SU-DHL-6 (cell line): Measurements from ENCODE around the gene RARS2.

Source experiments
- H2AFZ ChIP-seq: fragments of 200-600 bp; sonication (generic); 2 replicates; pipeline ENCODE4 v1.6.1; 2014; ENCODE audit warnings: low read depth, mild to moderate bottlenecking, moderate library complexity, mixed read lengths, antibody characterized with exemption, low read length; ENCODE audit not compliant: severe bottlenecking
- H3F3A ChIP-seq: fragments of 200-600 bp; shearing (Covaris generic); 2 replicates; pipeline ENCODE4 v1.6.0; 2016; ENCODE audit warnings: antibody characterized with exemption, mild to moderate bottlenecking; ENCODE audit not compliant: insufficient read depth
- H3K27ac ChIP-seq: fragments of 200-600 bp; sonication (generic); 2 replicates; pipeline ENCODE4 v1.5.1; 2016; ENCODE audit warnings: low read depth, mild to moderate bottlenecking, low read length, moderate library complexity, mixed read lengths
- H3K27me3 ChIP-seq: fragments of 200-600 bp; sonication (generic), shearing (Covaris generic); 2 replicates; pipeline ENCODE4 v1.6.0; 2014; ENCODE audit warnings: mild to moderate bottlenecking, low read length
- H3K36me3 ChIP-seq: fragments of 200-600 bp; sonication (generic); 2 replicates; pipeline ENCODE4 v1.6.1; 2014; ENCODE audit warnings: mild to moderate bottlenecking, low read length, mixed read lengths
- H3K4me2 ChIP-seq: fragments of 300-600, 200-600 bp; shearing (Covaris generic), sonication (generic); 2 replicates; pipeline ENCODE4 v1.6.0; 2014; ENCODE audit warnings: low read length, low read depth, mild to moderate bottlenecking; ENCODE audit not compliant: poor library complexity, severe bottlenecking
- H3K4me3 ChIP-seq: fragments of 200-600 bp; sonication (generic); 2 replicates; pipeline ENCODE4 v1.5.1; 2014; ENCODE audit warnings: antibody characterized with exemption, low read length, mild to moderate bottlenecking, mixed read lengths; ENCODE audit not compliant: insufficient read depth, poor library complexity, severe bottlenecking
- H3K79me2 ChIP-seq: fragments of 200-600 bp; sonication (generic); 2 replicates; pipeline ENCODE4 v1.6.1; 2014; ENCODE audit warnings: mild to moderate bottlenecking, low read length, moderate library complexity; ENCODE audit not compliant: insufficient read depth
- H3K9ac ChIP-seq: fragments of 200-600 bp; sonication (generic); 2 replicates; pipeline ENCODE4 v1.7.0; 2014; ENCODE audit warnings: mild to moderate bottlenecking, low read length
- H3K9me2 ChIP-seq: fragments of 200-600 bp; sonication (generic); replicated peaks from 2 replicates; pipeline ENCODE4 v1.6.1; 2014; ENCODE audit warnings: low read length; ENCODE audit not compliant: insufficient read depth
- H3K9me3 ChIP-seq: fragments of 200-600 bp; sonication (generic); 2 replicates; pipeline ENCODE4 v1.6.1; 2014; ENCODE audit warnings: low read length, mixed read lengths; ENCODE audit not compliant: insufficient read depth
- H4K20me1 ChIP-seq: fragments of 200-600 bp; sonication (generic); 2 replicates; pipeline ENCODE4 v1.6.1; 2014; ENCODE audit warnings: low read depth, mild to moderate bottlenecking, antibody characterized with exemption, low read length, moderate library complexity, mixed read lengths
- EZH2phosphoT487 ChIP-seq: fragments of 200-600 bp; sonication (generic), shearing (Covaris generic); conservative IDR thresholded peaks from 2 replicates; pipeline ENCODE4 v1.6.1; 2018; ENCODE audit warnings: mild to moderate bottlenecking, antibody characterized with exemption, low read length, moderate library complexity, mixed read lengths
- TF ChIP-seq, protein P1 (sequence below): fragments of 200-600 bp; sonication (generic); IDR thresholded peaks from one replicate; pipeline ENCODE4 v1.5.1; 2017; ENCODE audit warnings: antibody characterized with exemption, mild to moderate bottlenecking, low read length, moderate library complexity; ENCODE audit not compliant: insufficient read depth, poor library complexity, severe bottlenecking

The RARS2 gene

DNA sequence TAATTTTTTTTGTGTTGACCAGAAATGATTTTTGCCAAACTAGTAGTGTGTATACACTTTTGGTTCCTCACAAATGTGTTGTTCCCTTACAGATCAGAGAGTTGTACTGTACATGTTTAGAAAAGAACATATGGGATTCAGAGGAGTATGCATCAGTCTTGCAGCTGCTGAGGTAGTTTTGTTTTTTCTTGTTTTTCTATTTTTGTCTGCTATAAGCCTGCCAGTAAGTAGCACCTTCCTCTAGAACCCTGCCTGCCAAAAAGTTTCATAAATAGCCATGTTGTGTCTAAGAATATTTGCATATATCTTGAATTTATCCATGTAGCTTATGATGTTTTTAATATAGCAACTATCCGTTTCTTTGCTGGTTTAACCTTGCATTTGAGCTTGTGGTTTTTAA, 46.5 kb upstream of the RARS2 start:
- H3K27me3 ChIP-seq = no peaks in the 10 kb centered on the region
- no peaks in the 10 kb centered on the region for H3K9me3 ChIP-seq
- H2AFZ ChIP-seq = no peak overlapping the region
- no peak for TF ChIP-seq EZH2phosphoT487
- TF ChIP-seq, protein P1, sequence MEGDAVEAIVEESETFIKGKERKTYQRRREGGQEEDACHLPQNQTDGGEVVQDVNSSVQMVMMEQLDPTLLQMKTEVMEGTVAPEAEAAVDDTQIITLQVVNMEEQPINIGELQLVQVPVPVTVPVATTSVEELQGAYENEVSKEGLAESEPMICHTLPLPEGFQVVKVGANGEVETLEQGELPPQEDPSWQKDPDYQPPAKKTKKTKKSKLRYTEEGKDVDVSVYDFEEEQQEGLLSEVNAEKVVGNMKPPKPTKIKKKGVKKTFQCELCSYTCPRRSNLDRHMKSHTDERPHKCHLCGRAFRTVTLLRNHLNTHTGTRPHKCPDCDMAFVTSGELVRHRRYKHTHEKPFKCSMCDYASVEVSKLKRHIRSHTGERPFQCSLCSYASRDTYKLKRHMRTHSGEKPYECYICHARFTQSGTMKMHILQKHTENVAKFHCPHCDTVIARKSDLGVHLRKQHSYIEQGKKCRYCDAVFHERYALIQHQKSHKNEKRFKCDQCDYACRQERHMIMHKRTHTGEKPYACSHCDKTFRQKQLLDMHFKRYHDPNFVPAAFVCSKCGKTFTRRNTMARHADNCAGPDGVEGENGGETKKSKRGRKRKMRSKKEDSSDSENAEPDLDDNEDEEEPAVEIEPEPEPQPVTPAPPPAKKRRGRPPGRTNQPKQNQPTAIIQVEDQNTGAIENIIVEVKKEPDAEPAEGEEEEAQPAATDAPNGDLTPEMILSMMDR = no peak
- no peaks in the 10 kb centered on the region for H3K79me2 ChIP-seq
- H4K20me1 ChIP-seq = no peaks in the 10 kb centered on the region
- no peak overlapping the region for H3K9ac ChIP-seq
- H3F3A ChIP-seq = no peaks in the 10 kb centered on the region
- no peaks in the 10 kb centered on the region for H3K9me2 ChIP-seq
- H3K36me3 ChIP-seq = 0 out of 2 replicates have a peak, but pooled peaks cover 5% of the 10 kb centered on the region
- H3K4me3 ChIP-seq = no peak overlapping the region
- no peak overlapping the region for H3K27ac ChIP-seq
- no peak overlapping the region for H3K4me2 ChIP-seq

DNA sequence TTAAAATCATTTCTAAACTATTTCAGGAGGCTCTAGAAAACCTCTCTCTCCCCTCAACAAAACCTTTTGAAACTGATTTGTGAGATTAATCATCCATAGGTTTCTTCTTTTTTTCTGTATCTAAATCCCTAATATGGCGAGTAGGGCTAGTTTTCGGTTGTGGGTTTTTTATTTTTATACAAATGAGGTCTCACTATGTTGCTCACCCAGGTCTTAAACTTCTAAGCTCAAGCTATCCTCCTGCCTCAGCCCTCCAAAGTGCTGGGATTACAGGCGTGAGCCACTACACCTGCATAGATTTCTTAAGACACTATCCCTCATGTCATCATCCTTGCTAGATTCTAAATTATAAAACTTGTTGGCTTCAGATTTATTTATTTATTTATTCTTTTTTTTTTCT, 44.1 kb upstream of the RARS2 start:
- H3K9me2 ChIP-seq = no peaks in the 10 kb centered on the region

DNA sequence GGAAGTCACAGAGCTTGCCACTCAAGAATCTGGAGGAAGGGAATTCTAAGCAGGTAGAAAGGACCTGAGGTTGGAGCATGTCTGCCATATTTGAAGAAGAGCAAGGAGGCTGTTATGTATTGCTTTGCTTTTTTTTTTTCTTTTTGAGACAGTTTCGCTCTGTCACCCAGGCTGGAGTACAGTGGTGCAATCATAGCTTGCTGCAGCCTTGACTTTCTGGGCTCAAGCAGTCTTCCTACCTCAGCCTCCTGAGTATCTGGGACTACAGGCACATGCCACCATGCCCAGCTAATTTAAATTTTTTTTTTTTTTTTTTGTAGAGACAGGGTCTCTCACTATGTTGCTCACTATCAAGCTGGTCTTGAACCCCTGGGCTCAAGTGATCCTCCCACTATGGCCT, 41.0 kb upstream of the RARS2 start:
- Histone ChIP-seq H3K36me3 (no peaks in the 10 kb centered on the region; the same call in 1 of the 2 replicates), H3K27ac (no peak overlapping the region), H3K9ac (no peak overlapping the region), H2AFZ (no peak overlapping the region), H3F3A (no peaks in the 10 kb centered on the region), H3K4me2 (no peak overlapping the region), H3K4me3 (no peak overlapping the region), H3K27me3 (no peaks in the 10 kb centered on the region), H4K20me1 (no peaks in the 10 kb centered on the region), H3K79me2 (no peaks in the 10 kb centered on the region), H3K9me2 (no peaks in the 10 kb centered on the region), H3K9me3 (no peaks in the 10 kb centered on the region)
- no peak for TF ChIP-seq EZH2phosphoT487
- TF ChIP-seq, protein P1 = no peak

More for the DNA sequence above, 44.1 kb upstream of the RARS2 start:
- Histone ChIP-seq H3F3A (no peaks in the 10 kb centered on the region), H3K4me2 (no peak overlapping the region), H3K36me3 (peaks cover 5% of the 10 kb centered on the region; the same call in 1 of the 2 replicates), H3K27me3 (no peaks in the 10 kb centered on the region), H3K27ac (no peak overlapping the region), H3K4me3 (no peak overlapping the region), H3K9ac (no peak overlapping the region), H2AFZ (no peak overlapping the region), H4K20me1 (no peaks in the 10 kb centered on the region), H3K9me3 (no peaks in the 10 kb centered on the region), H3K79me2 (no peaks in the 10 kb centered on the region)
- TF ChIP-seq, protein P1 = no peak

DNA sequence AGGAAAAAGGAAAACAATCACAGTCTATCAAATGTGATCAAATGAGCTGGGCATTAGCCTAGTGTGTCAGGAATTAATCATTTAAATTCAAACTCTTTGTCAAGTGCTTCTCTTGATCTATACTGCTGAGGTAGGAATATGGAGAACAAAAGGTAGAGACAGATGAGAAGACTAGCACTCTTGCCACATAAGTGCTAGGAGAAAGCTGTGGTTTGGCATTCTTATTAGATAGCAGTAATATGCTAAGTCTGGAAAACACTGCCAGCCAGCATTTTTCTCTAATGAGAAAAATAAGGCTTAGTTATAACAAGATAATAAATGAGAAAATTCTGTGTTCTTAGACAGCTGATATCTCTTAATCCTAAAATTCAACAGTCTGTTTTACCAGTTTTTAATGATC, 39.1 kb upstream of the RARS2 start:
- no peaks in the 10 kb centered on the region; the same call in 1 of the 2 replicates for H3K36me3 ChIP-seq
- H3K4me2 ChIP-seq = no peak overlapping the region
- H3K9me3 ChIP-seq = no peaks in the 10 kb centered on the region
- no peak for TF ChIP-seq EZH2phosphoT487
- TF ChIP-seq, protein P1 = no peak
- H3K9me2 ChIP-seq = no peaks in the 10 kb centered on the region
- H3K27me3 ChIP-seq = no peaks in the 10 kb centered on the region
- H2AFZ ChIP-seq = no peak overlapping the region
- no peaks in the 10 kb centered on the region for H4K20me1 ChIP-seq
- no peaks in the 10 kb centered on the region for H3F3A ChIP-seq
- no peak overlapping the region for H3K4me3 ChIP-seq
- H3K27ac ChIP-seq = no peak overlapping the region
- H3K9ac ChIP-seq = no peak overlapping the region
- H3K79me2 ChIP-seq = no peaks in the 10 kb centered on the region
